NCI-H345 treated with DMSO at 0.1 percent for 48 hours (cell line): ENCODE results near the gene PLGRKT.
A peak's percentile ranks its signal among the peaks of the same experiment; 100 is the strongest.
"Not testable (repeated sequence)": the region's sequence is repeated elsewhere in the genome, so short reads cannot be mapped to it uniquely, and the experiment has no call there.

Source experiments
- DNase-seq: peaks from one replicate; lab custom pipeline; 2025; ENCODE audit not compliant: unreplicated experiment; lab: John Stamatoyannopoulos, UW

Gene PLGRKT

DNA sequence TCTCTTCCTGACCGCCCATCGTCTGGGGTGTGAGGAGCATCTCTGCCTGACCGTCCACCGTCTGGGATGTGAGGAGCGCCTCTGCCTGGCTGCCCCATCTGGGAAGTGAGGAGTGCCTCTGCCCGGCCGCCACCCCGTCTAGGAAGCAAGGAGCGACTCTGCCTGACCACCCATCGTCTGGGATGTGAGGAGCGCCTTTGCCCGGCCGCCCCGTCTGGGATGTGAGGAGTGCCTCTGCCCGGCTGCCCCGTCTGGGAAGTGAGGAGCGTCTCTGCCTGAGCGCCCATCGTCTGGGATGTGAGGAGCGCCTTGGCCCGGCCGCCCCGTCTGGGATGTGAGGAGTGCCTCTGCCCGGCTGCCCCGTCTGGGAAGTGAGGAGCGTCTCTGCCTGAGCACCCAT lies 4.4 kb downstream of the PLGRKT start:
- not testable (repeated sequence) for DNase-seq

DNA sequence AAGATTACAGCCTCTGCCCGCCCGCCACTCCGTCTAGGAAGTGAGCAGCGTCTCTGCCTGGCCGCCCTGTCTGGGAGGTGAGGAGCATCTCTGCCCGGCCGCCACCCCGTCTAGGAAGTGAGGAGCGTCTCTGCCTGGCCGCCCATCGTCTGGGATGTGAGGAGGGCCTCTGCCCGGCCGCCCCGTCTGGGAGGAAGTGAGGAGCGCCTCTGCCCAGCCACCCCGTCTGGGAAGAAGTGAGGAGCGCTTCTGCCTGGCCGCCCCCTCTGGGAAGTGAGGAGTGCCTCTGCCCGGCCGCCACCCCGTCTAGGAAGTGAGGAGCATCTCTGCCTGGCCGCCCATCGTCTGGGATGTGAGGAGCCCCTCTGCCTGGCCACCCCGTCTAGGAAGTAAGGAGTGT lies 4.8 kb downstream of the PLGRKT start:
- not testable (repeated sequence) for DNase-seq

DNA sequence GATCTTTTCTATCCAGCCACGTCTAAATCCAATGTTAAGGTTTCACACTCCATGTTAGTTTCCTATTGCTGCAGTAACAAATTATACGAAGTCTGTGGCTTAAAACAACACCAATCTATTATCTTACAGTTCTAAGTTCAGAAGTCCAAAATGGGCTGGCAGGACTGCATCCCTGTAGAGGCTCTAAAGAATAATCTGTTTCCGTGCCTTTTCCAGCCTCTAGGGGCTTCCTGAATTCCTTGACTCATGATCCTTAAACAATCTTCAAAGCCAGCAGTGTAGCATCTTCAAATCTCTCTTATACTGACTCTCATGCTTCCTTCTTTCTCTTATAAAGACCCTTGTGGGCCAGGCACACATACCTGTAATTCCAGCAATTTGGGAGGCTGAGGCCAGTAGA lies 6.8 kb downstream of the PLGRKT start:
- DNase-seq, result no peak

- no peak for DNase-seq
Observed at GRCh38 chr9:5429873-5430564, 7.7 kb downstream of the PLGRKT start.

DNA sequence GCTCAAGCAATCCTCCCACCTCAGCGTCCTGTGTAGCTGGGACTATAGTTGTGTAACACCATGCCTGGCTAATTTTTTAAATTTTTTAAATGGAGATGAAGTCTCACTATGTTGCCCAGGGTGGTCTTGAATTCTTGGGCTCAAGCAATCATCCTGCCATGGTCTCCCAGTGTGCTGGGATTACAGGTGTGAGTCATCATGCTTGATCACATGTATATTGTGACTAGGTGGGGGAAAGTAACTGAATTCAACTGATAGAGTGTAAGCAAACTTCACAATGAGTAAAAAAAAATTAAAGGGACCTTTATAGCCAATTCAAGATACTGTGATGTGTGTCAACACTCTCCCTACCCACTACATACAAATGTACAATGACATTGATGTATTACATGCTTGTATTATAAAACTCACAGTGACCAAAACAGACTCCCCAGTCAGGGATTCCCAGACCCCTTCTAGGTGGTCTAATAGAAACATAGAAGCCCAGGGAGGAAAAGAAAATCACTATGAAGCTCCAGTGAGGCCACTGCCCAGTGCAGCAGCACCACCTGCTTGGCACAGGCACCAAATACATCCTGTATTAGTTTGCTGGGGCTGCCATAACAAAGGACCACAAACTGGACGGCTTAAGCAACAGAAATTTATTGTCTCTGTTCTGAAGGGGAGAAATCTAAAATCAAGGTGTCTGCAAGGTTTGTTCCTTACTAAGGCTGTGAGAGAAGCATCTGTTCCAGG lies 8.8 kb downstream of the PLGRKT start:
- DNase-seq, result no peak

DNA sequence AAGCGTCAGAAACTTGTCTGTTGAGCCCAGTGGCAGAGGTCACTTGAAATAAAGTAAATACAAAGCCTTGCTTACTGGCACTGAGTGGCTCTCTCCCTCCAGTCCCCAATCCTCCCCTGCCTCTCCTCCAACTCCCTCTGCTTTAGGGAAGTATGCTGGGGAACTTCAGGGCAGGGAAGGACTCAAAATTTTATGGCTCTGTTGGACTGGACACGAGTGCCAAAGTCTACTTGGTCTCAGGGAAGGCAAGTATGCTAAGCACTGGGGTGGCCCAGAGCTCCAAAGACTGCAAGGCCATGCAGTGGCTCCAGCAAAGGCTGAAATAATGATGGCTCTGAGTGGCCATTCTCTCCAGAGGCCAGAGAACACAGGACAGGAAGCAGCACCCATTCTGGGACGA lies 9.6 kb downstream of the PLGRKT start:
- no peak for DNase-seq

DNA sequence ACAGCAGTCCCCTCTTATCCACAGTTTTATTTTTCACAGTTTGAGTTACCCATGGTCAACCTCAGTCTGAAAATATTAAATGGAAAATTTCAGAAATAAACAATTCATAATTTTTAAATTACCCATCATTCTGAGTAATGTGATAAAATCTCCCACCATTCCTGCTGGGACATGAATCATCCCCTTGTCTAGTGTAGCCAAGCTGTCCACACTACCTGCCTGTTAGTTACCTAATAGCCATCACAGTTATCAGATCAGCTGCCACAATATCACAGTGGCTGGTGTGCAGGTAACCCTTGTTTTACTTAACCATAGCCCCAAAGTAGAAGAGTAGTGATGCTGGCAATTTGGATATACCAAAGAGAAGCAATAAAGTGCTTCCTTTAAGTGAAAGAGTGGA lies 10.7 kb downstream of the PLGRKT start:
- DNase-seq, result no peak

DNA sequence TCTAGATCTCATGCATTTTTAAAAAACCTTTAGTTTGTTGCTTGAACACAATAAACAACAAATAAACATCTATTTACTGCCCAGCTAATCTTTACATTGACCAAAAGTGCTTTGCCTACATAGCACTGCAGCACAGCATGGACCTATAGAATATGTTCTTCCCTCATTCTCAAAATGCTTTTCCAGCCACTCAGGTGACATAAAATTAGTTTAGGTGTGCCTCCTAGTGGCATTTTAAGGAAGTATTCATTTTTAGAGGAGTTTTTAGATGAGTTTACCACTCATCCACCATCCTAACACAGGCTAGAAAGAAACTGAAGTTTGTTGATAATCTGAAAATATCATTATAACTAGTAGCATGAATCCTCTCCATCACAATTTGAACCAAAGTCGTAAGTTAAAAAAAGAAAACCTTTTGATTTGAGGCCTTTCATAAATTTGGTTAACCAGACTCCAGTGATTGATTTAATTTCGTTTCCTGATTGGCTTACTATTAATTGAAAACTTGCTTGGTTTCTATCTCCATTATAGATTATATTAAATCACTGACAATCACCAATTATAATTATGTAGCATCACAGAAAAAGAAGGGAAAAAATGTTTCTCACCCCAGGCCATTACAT lies 12.6 kb downstream of the PLGRKT start:
- peak; percentile 32 for DNase-seq

GRCh38 chr9:5422276-5422675 lies 15.4 kb downstream of the PLGRKT start:
- no peak for DNase-seq

DNA sequence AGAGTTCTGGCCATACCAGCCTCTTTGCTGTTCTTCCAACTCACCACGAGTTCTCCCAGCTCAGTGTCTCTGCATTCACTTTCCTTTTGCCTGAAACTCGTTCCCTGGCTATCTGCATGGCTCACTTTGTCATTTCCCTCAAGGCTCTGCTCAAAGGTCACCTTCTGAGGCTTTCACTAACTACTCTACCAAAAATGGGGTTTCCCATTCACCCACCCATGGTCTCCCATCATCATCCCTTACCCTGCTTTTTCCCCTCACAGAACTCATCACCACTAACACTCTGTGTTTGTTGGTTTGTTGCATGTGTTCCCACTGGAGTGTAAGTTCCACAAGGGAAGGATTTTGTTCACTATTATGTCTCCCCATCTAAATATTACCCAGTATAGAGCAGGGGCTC lies 16.6 kb downstream of the PLGRKT start:
- no peak for DNase-seq

DNA sequence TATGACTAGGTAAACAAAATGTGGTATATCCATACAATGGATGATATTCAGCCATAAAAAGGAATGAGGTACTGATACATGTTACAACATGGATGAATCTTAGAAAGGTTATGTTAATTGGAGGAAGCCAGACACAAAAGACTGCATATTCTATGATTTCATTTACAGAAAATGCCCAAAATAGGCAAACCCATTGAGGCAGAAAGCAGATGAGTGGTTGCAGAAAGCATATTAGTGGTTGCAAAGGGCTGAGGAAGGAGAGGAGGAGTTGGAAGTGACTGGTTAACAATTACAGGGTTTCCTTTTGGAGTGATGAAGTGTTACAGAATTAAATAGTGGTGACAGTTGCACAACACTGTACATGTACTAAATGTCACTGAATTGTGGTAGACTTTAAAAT lies 17.7 kb downstream of the PLGRKT start:
- no peak for DNase-seq

GRCh38 chr9:5418481-5418880 lies 19.2 kb downstream of the PLGRKT start:
- DNase-seq, result no peak

DNA sequence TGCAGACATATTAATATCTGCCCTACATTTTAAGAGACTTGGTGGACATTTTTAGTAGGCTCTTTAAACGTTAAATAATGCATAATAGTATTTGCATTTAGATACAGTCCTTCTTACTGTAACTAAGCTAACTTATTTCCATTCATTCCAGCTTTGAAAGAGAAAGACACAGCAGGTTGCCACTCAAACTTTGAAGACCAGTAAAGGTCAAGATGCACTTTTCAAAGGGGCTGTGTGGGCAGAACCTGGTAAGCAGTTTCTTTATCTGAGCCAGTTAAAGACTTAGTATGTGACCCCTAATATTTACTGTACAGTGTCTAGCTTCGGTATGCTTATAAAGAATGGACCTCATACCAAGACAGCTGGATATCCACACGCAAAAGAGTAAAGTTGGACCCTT lies 20.8 kb downstream of the PLGRKT start:
- DNase-seq, result no peak

GRCh38 chr9:5408596-5408995 lies 29.1 kb downstream of the PLGRKT start:
- no peak for DNase-seq

GRCh38 chr9:5402217-5402616 lies 35.5 kb downstream of the PLGRKT start:
- no peak for DNase-seq

- not testable (repeated sequence) for DNase-seq
Observed at GRCh38 chr9:5397547-5397946, 40.2 kb downstream of the PLGRKT start.

GRCh38 chr9:5395428-5395827 lies 42.3 kb downstream of the PLGRKT start:
- DNase-seq, result no peak

DNA sequence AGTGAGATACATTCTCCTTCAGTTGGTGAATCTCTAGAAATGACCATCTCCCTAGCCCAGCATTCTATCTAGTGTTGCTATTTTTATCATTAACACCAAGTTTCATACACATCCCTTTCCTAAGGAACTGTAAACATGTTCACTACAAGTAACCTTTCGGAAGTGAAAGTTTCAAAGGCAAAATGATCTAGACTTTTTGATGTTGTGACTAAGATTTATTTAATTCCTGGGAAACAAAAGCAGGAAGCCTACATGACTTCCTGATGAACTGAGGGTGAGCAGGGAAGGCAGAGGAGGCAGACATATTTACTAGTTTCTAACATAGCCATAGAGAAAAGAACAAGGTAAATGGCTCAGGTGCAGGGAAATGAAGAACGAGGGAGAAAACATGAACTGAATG lies 43.7 kb downstream of the PLGRKT start:
- not testable (repeated sequence) for DNase-seq

GRCh38 chr9:5393497-5393896 lies 44.2 kb downstream of the PLGRKT start:
- no peak for DNase-seq

- DNase-seq, result no peak
Observed at GRCh38 chr9:5392285-5392684, 45.4 kb downstream of the PLGRKT start.

- no peak for DNase-seq
Observed at GRCh38 chr9:5389109-5389732, 48.5 kb downstream of the PLGRKT start.
